NOMO-1 (cell line): ENCODE data around the gene NR2F1.
"Not testable (repeated sequence)": the region's sequence is repeated elsewhere in the genome, so short reads cannot be mapped to it uniquely, and the experiment has no call there.

Experiments used
- DNase-seq, 2 experiments: peaks; one replicate each; lab custom pipeline; 2025; ENCODE audit not compliant: unreplicated experiment in 2 of 2; lab: John Stamatoyannopoulos, UW

NR2F1 gene

DNA sequence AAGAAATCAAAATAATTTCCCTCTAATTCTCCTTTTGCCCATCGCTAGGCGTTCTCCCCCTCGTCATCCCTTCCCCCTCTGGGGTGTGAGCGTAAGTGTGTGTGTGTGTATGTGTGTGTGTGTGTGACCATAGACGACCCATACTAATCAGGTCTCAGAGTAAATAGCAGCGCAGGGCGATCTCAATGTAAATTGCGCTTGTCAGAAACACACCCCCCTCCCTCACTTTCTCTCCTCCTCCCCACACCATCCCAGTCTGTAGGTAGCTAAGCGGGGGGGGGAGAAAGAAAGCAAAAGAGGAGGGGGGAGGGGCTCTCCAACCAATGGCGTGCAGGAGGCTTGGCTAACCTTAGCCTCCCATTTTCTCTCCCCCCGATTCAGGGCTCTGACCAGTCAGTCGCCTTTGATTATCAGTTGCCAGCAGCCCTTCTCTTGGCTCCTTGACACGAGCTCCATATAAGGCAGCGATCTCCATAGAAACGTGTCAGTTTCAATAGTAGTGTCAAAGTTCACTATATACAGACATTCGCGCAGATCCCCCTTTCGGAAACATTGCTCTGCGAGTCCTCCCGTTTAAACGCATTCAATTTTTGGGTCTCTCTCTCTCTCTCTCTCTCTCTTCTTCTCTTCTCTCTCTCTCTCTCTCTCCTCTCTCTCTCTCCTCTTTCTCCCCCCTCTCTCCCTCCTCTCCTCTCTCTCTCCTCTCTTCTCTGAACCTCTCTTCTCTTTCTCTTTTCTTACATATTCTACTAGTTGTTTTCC, at the start of gene NR2F1:
NR2F1 (plus strand) TSS at position 546 of the 762 bp plus-strand sequence. CDS start 1,802 bp downstream, outside the sequence.
- DNase-seq: peak in 1 of 2 experiments; percentile 36

DNA sequence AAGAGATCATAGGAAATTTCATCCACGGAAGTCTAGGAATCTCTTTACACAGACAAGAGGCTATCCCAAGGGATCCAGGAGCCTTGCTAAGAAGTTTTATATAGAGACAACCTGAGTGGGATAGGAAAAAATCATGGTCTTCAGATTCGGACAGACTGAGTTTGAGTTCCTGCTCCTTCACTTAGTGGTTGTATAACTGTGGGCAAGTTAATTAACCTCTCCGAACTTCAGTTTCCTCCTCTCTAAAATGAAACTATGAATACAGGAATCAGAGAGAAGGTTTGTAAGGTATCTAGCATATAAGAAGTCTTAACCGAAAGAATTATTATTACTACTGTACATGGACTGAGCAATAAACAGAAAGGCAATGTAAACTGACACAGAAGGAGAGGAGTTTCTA, 37.1 kb upstream of the NR2F1 start:
- no peak for DNase-seq

DNA sequence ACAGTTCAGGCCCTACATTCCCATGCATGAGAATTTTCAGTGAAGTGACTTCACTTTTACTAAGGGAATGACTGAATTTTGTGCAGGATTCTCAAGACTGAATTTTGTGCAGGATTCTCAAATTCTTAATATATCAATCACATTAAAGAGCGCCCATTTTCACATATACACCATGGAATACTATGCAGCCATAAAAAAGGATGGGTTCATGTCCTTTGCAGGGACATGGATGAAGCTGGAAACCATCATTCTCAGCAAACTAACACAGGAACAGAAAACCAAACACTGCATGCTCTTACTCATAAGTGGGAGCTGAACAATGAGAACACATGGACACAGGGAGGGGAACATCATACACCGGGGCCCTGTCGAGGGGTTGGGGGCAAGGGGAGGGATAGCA, 33.4 kb upstream of the NR2F1 start:
- DNase-seq: not testable (repeated sequence)

DNA sequence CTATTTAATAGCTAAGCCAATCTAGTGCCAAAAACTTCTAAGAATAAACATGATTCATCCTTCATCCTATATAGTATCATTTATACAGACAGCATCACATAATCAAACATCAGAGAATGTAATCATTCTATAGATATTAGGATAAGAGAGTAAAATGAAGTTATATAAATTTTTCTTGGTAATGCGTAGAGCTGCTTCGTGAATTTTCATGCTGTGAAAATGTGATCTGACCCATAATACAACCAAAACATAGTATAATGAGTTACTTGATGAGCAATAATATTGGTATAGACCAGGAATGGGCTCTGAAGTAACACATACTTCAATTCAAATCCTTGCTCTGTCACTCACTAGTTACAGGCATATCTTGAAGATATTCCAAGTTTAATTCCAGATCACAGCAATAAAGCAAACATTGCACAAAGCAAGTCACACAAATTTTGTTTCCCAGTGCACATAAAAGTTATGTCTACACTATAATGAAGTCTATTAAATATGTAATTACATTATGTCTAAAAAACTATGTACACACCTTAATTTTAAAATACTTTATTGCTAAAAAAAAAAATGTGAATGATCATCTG, 25.9 kb upstream of the NR2F1 start:
- DNase-seq: no peak

DNA sequence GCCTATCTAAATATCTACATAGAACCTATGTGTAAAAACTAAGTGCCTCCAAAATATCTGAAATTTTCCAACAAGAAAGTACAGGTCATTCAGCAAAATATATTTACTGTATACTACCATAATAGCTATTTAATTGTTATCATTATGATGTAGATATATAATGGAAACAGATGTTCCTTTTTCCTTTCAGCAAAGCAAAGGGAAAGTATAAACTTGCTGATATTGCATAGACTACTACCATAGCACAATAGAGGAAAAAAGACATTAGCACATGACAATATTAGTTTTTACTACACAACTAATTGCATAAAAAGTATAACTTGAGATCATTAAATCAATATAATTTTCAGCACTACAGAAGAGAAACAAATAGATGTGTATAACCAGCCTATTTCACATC, 16.9 kb upstream of the NR2F1 start:
- no peak for DNase-seq

DNA sequence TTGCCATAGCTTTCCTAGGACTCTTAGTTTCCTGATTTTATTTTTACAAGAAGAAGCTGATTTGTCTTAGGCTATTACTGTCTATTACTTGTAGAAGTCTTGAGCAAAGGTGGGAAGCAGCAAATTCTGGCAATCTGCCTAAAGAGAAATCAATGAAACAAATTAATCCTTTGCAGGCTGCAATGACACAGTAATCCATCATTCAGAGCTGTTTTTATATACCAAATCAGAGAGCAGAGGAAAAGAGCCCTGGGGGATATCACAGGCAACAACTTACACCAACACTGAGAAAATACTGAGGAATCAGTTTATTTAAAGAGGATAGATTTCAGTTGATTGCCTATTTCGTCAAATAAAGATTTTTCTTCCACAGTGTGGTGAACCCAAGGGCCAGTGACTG, 15.6 kb upstream of the NR2F1 start:
- no peak for DNase-seq

DNA sequence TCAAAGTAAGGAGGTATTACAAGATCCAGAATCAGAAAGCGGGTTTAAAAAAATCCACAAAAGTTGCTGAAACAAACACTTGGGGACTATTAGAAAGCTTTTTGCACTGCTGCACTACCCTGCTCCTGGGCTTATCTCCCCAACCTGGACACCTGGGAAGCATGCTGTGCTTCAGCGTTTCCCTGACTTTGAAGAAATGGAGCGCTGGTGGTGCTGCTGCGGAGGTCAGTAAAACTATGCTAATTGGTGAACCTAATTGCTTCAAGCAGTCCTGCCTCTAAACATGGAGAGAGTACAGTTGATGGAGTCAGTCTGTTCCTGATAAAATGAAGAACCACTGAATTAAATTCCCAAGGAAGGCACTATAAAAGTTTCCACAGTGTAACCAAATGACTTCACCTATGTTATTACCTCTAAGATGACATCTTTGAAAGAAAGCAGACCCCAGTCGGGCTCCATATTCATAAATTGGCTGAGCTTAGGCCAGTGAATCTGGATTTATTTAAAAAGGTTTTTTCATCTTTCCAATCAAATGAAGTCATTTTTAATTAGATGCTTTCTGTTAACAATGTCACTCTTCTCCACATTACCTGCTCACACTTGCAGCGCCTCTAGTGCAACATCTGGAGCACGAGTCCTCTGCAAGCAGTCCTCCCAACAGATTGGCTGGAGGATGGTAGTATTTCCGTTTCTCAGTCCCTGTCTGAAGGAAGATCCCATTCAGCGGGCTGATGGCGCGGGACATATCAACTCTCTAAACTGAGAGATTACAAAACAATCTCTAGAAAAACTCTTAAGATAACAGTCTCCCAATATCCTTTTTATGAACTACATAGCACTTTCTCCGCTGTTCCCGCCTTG, 13.5 kb upstream of the NR2F1 start:
- no peak for DNase-seq

DNA sequence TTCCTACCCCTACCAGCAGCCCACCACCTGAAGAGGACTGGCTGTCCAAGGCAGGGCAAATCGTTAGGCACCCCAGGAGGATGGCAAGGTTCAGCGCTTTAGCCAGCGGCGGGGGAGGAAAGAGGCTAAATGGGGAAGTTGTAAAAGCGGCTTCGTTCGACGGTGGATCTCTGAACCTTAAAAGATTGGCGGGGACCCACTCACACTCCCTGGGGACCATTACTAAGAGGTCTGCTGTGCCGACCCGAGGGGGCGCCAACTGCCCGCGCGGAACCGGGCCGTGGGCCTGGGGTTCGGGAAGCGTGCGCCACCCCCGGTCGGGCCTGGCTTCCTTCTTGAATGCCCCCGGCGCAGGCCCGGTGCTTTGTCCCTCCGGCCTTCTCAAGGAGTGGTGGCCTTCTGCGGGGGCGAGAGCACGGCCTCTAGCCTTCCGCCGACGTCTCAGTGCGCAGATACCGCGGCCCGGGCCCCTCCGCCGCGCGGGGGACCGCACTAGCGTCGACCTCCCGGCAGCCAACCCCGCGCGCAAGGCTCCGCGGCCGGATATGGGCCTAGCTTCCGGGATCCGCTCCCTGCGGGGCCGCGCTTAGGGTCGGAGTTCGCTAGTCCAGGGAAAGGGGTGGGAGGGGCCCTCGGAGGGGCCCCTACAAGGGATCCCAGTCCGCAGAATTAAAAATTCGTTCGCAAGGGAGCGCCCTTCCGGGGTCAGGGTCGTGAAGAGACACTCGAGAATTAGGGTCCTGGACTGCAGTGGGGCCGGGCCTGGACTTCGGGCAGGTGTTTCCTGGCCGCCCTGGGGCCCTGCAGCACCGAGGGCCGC, 12.5 kb upstream of the NR2F1 start:
- peak in 1 of 2 experiments; percentile 15 for DNase-seq

DNA sequence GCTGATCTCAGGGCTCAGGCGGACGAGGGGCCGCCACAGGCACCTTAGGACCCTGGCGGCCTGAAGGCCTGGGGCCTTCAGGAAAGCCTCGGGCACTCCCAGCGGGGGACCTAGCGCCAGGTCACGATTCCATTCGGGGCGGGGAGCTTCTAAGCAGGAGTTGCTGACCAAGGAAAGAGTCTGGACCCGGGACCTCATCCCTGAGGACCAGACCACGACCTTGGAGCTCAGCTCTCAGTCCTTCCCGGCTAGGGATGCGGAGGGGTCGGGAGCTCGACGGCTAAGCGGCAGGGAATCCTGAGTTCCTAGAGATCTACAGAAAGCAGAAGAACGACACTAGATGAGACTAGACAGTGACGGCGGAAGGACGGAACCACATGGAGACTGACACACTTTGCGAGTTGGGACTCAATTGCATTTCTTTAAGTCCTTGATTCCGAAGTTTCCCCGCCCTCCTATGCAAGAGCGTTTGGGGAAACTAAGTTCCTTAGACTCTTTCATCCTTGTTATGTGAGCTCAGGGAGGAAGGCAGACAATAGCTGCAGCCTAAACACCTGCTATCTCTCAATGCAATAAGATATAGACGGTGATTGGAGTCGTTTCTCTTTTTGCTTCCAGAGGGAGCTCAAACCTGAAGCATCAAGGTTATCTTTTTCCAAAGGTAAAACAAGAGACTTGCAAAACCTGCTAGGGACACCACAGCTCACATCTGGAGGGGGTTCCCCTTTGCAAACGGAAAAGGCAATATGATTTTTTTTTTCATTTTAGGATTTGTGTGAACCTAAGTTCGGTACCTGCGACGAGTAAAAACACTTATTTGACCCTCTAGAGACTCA, 11.7 kb upstream of the NR2F1 start:
- DNase-seq: no peak

DNA sequence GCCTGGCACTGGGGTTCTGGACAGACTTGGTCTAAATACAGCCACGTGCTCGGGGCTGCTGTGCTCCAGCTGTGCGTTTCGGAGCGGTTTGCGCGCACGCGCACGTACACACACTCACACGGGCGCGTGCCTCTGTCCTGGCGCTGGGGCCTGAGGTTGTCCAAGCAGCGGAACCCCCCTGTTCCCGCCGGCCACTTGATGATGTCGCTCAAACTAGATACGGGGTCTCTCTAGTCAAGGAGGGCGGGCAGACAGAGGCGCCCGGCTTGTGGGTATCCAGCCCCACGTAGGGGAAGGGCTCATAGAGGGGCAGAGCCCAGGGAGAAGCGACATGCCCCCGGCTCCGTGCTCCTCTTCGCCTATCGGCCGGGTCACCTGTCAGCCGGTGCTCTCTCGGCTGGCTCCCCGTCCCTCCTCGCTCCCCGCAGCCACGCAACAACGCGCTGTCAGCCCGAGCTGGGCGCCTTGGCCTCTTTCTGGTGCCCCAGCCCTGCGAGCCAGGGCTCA, 10.9 kb upstream of the NR2F1 start:
- DNase-seq: no peak

DNA sequence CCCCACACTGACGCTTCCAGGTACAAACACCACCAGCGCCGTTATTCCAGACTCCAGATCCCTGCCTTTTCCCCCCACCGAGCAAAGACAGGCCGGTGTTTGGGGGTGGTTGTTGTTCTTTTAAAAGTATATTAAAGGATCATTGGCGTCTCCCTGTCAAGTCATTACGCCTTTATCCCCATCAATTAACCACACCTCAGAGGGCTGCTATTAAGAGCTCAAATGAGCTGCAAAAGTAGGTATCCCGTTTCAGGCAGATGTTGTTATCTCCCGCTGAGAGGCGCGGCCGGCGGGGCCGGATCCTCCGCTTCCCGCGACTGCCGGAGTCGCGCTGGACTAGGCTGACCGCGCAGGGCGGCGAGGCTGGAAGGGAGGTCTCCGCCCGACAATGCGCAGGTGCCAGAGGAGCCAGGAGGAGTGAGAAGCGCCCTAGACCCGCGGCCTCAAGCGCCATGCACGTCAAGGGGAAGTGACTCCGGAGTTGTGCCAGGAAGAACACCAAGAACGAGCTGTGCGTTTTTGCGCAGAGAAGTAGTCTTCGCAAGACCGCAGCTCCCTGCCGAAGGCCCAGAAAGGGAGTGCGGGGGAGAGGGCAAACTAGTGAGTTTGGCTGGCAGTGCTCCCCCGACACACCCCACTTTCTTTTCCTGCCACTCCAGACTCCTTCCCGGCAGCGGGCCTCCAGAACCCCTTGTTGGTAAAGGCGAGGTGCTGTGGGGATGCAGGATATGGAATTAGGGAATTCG, 10.2 kb upstream of the NR2F1 start:
- no peak for DNase-seq

DNA sequence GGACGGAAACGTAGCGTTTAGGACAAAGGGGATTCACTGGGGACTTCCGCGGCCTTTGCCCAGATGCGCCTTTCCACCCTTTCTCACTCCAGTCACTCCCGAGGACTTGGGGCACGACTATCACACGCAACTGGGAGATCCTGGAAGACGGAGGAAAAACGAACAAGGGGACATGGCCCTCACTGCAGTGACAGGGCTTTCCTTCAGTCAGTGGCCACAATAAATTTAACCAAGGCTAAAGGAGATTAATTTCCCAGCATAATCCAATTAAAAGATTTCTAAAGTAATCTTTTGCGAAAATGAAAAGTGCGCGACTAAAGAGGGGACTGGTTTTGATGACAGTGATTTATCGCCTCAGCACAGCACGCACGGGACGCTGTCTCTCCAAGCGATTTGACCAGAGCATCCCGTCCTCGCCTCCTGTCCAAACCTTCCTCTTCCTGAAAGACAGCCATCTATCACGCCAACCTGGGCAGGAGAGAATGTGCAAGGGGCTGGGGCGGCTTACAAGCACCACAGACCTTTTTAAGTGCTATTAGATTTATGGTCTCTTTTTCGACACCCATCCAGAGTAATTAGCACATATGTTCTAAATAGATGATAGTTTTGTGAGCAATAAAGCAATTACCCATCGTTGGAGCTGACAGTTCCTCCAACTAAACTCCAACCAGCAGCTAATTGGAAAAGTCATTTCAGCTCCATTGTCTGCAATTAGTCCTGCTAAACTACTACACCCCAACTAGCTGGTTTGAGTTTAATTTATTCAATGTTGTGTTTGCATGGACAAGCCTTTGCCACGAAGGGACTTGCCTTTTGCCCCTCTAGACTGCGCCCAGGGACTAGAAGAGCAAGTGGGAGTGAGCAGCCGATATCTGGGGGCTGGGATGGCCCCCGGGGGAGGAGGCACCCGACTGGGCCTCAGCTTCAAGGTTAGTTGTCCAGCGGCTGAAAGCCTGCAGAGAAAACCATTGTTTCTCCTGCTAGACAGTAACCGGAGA, 9.4 kb upstream of the NR2F1 start:
- DNase-seq: no peak

DNA sequence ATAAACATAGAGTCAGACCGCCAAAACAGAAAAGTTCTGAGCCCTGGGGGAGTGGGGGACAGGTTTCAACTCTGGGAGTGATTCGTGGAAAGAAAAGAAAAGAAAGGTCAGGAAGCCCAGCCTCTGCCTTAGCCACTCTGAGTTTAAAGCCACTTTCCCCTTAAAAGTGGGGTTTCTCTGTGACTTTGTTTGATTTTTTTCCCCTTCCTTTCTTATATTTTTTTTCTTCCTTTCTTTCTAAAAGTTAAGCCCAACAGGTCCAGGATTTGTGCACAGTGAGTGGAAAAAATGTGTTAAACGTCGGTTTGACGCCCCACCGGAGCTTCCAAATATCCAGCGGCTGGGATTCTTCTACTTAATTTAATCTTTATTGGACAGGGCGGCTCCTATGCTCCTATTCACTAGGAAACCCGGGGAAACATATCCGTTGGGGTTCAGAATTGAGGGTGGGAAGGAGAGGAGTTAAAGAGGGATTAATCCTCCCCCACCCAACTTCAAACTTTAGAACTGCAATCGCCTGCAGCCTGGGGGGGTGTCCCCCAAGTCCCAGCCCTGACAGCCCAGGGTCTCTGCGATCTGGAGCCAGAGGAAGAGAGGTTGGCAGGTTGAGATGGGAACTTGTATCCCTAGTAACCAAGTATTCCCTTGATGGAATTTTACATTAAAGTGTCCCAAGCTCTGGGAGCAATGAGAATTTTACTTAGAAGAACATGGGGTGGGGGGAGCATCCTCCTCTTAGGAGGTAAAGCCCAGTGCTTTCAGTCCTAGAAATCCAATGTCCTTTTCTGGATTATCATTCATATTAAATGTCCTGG, 8.3 kb upstream of the NR2F1 start:
- DNase-seq: no peak

DNA sequence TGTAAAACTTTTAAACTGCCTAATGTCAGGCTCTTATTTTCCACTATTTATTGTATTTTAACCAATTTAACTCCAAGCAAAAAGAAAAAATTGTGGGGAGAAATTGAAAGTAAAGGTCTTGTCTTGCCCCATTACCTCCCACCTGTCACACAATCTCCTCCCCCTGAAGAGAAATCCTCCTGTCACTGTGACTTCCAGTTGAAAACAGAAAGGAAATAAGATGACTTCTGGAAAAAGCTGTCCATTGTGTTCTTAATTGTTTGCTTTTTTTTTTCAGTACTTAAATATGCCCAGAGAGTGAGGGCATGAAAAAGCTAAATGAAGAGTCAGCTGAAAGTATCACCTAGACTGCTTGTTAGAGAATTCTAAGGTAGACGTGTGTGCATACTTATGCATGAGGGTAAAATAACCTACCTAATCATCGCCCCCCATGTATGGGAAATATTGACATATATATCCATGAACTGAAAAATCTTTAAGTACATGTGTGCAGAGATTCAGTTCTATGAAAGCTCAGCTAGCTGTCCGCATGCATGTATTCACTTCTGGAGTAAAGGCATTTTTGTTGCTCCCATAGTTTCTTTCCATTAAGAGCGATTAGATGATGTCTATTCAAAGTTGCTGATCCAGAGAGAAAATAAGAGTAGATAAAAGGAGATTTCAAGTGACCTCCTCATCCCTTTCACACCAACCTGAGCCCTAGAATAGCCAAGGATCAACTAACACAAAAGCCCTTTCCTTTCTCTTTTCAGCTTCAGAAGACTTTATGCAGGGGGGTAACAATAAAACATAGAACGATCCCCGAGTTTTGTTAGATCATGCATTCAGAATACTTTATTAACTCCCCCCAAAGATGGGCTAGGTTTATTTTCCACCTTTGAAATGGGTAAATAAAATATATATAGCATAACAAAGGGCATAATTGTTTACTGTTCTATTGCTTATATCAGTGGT, 7.3 kb upstream of the NR2F1 start:
- no peak for DNase-seq

DNA sequence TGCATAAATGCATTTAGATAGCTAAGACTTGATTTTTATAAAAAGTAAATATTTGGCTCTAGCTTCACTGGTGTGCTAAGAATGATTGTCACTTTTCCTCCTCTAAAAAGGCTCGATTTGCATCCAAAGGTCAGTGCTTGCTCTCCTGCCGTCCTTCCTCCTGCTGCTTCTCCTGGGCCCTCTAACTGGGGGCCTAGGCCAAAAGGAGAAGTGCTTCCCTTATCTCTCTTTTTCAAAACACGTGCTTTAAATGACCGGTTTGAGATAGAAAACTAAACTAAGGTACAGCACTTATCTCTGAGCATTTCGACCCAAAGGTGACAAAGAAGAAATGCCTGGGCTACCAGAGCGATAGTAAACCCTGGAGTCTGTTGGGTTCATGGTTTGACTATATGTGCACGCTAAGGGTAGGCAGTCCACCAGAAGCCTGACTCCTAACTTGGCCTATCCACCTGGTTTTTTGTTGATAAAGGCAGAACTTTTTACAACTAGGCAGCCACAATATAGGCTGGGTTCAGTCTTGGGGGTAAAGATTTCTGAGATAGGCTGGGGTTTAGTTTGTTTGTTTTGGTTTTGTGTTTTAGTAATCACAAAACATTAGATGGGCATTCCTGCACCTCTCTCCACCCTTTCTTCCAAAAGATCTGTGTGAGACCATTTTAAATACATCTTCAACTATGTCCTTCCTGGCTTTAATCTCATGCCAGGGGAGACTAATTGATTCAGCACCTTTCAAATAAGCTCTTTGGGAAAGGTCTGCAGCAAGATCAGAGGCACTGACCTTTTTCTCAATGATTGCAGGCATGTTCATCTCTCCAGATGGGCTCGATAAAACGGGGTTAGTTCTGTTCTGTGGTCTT, 5.8 kb upstream of the NR2F1 start:
- DNase-seq: no peak
